GM23248 (cell line): ENCODE data around the gene ABCA12.

ENCODE experiments used
- EZH2 ChIP-seq: fragments of 200-600 bp; sonication (generic); IDR thresholded peaks from 2 replicates; pipeline ENCODE4 v1.6.1; 2018; ENCODE audit warnings: antibody characterized with exemption, mild to moderate bottlenecking; ENCODE audit not compliant: insufficient read depth, poor library complexity, severe bottlenecking
- EZH2phosphoT487 ChIP-seq: fragments of 200-600 bp; sonication (generic); IDR thresholded peaks from 2 replicates; pipeline ENCODE4 v1.6.1; 2018; ENCODE audit warnings: antibody characterized with exemption, moderate library complexity, mild to moderate bottlenecking, low read depth; ENCODE audit not compliant: insufficient read depth

GRCh38 chr2:214934006-214934405 is 204.4 kb downstream of the ABCA12 start:
- TF ChIP-seq EZH2phosphoT487 (no peak), EZH2 (no peak)
